HepG2 (cell line): ENCODE data around the gene MXRA7. TPM values are rescaled to one million over a fixed set of nuclear protein-coding genes. Genes with fewer than 3 reads are reported as not detected.

Experiments used
- ESRRA ChIP-seq: sonication (generic); formaldehyde crosslinking; IDR thresholded peaks from 2 replicates; pipeline ENCODE4 v1.5.1; 2020; ENCODE audit warnings: mild to moderate bottlenecking, low read depth, missing genetic modification reagents
- ETV5 ChIP-seq: IDR thresholded peaks from 2 replicates; pipeline ENCODE4 v1.6.1; 2018; ENCODE audit warnings: missing biosample characterization, missing genetic modification reagents, inconsistent platforms, borderline replicate concordance
- KDM6A ChIP-seq: IDR thresholded peaks from 2 replicates; pipeline ENCODE4 v1.6.1; 2016; ENCODE audit warnings: low read depth
- LBX2 ChIP-seq: sonication (generic); formaldehyde crosslinking; IDR thresholded peaks from 2 replicates; pipeline ENCODE4 v1.5.0; 2020; ENCODE audit warnings: missing genetic modification reagents, mild to moderate bottlenecking, borderline replicate concordance
- MZF1 ChIP-seq: sonication (generic); formaldehyde crosslinking; IDR thresholded peaks from 2 replicates; pipeline ENCODE4 v1.8.1; 2023; ENCODE audit warnings: mild to moderate bottlenecking, missing genetic modification reagents, borderline replicate concordance
- PRDM10 ChIP-seq: sonication (generic); formaldehyde crosslinking; IDR thresholded peaks from 2 replicates; pipeline ENCODE4 v1.4.0; 2020; ENCODE audit warnings: low read depth, missing genetic modification reagents
- SP4 ChIP-seq: sonication (generic); formaldehyde crosslinking; IDR thresholded peaks from 2 replicates; pipeline ENCODE4 v1.8.1; 2023; ENCODE audit warnings: mild to moderate bottlenecking, missing genetic modification reagents
- TCF7 ChIP-seq: sonication (generic); IDR thresholded peaks from 2 replicates; pipeline ENCODE4 v1.6.1; 2016; ENCODE audit warnings: antibody characterized with exemption, low read depth
- TEF ChIP-seq: sonication (generic); formaldehyde crosslinking; IDR thresholded peaks from 2 replicates; pipeline ENCODE4 v1.5.0; 2020; ENCODE audit warnings: missing genetic modification reagents
- TOE1 ChIP-seq: sonication (generic); formaldehyde crosslinking; IDR thresholded peaks from 2 replicates; pipeline ENCODE4 v1.4.0; 2020; ENCODE audit warnings: mild to moderate bottlenecking, missing genetic modification reagents
- ZBTB34 ChIP-seq: sonication (generic); formaldehyde crosslinking; IDR thresholded peaks from 2 replicates; pipeline ENCODE4 v1.8.0; 2022; ENCODE audit warnings: mild to moderate bottlenecking, missing genetic modification reagents
- ZHX1 ChIP-seq: sonication (generic); formaldehyde crosslinking; IDR thresholded peaks from 2 replicates; pipeline ENCODE4 v1.8.1; 2022; ENCODE audit warnings: low read depth, mild to moderate bottlenecking, missing genetic modification reagents
- ZNF263 ChIP-seq: sonication (generic); formaldehyde crosslinking; IDR thresholded peaks from 2 replicates; pipeline ENCODE4 v1.4.0; 2020; ENCODE audit warnings: missing genetic modification reagents
- ZNF362 ChIP-seq: sonication (generic); formaldehyde crosslinking; IDR thresholded peaks from 2 replicates; pipeline ENCODE4 v1.4.0; 2020; ENCODE audit warnings: missing genetic modification reagents, mild to moderate bottlenecking, borderline replicate concordance
- ZNF468 ChIP-seq: sonication (generic); formaldehyde crosslinking; IDR thresholded peaks from 2 replicates; pipeline ENCODE4 v1.8.0; 2022; ENCODE audit warnings: mild to moderate bottlenecking, moderate library complexity, missing genetic modification reagents
- ZNF572 ChIP-seq: sonication (generic); formaldehyde crosslinking; IDR thresholded peaks from 2 replicates; pipeline ENCODE4 v1.5.1; 2020; ENCODE audit warnings: mild to moderate bottlenecking, missing genetic modification reagents
- ZNF839 ChIP-seq: sonication (generic); formaldehyde crosslinking; IDR thresholded peaks from 2 replicates; pipeline ENCODE4 v1.4.0; 2020; ENCODE audit warnings: missing genetic modification reagents, mild to moderate bottlenecking, borderline replicate concordance
- ZSCAN21 ChIP-seq: sonication (generic); formaldehyde crosslinking; IDR thresholded peaks from 2 replicates; pipeline ENCODE4 v1.8.0; 2022; ENCODE audit warnings: mild to moderate bottlenecking, missing genetic modification reagents, moderate library complexity, borderline replicate concordance
- polyA plus RNA-seq, 8 experiments: library from polyadenylated mRNA; depleted of rRNA in 3 of 8; stranded (reverse) in 7 of 8; unstranded in 1 of 8; fragments of >200 nt; fragmentation: Illumina TruSeq in 4 of 8; extraction: Trizol in 4 of 8; gene quantifications; 2 replicates each; pipeline versions ENCODE4 v1.2.1 to v1.2.3, GENCODE V29; 2011 to 2016; ENCODE audit warnings: low read depth in 4 of 8, missing spikeins in 1 of 8, mixed read lengths in 1 of 8; ENCODE audit not compliant: insufficient read depth in 1 of 8
- total RNA-seq, 5 experiments: library from RNA; depleted of rRNA; stranded (reverse); fragments of >200 nt; fragmentation: Illumina TruSeq; extraction: Trizol; gene quantifications; 2 replicates each; pipeline ENCODE4 v1.2.3, GENCODE V29; 2016; ENCODE audit warnings: low read depth in 1 of 5

The MXRA7 gene
- total and polyA plus RNA-seq, 2 of the 13 experiments (the other 11 are each of a cell fraction or from before 2014, with no cell fraction given), result 44.8 to 112 TPM

- TF ChIP-seq ETV5 (CRISPR knock-in tag) (peak; percentile 54; the same call in 1 of the 2 replicates), TOE1 (CRISPR knock-in tag) (no peak; the same call in 1 of the 2 replicates), KDM6A (no peak; the same call in 1 of the 2 replicates), LBX2 (CRISPR knock-in tag) (no peak), PRDM10 (CRISPR knock-in tag) (no peak), SP4 (CRISPR knock-in tag) (no peak; the same call in 1 of the 2 replicates), TCF7 (no peak; the same call in 1 of the 2 replicates), TEF (CRISPR knock-in tag) (no peak), MZF1 (CRISPR knock-in tag) (no peak; the same call in 1 of the 2 replicates), ZNF839 (CRISPR knock-in tag) (no peak), ZHX1 (CRISPR knock-in tag) (no peak; the same call in 1 of the 2 replicates), ESRRA (CRISPR knock-in tag) (no peak; the same call in 1 of the 2 replicates), ZNF263 (CRISPR knock-in tag) (no peak), ZNF572 (0 out of 2 replicates have a peak, but pooled peaks have one; percentile 18), ZNF468 (CRISPR knock-in tag) (no peak), ZNF362 (peak; percentile 87; the same call in 1 of the 2 replicates), ZBTB34 (CRISPR knock-in tag) (no peak), ZSCAN21 (CRISPR knock-in tag) (no peak)
Measured at GRCh38 chr17:76725580-76726230, 14.9 kb upstream of the MXRA7 start (continued).
